ENCODE data around the gene SBF2. TPM values are rescaled to one million over a fixed set of nuclear protein-coding genes. Genes with fewer than 3 reads are reported as not detected.
"Not testable (repeated sequence)": the region's sequence is repeated elsewhere in the genome, so short reads cannot be mapped to it uniquely, and the experiment has no call there.

SBF2 gene
- total RNA-seq, 1 experiment from 2014 or later: 67.9 TPM

DNA sequence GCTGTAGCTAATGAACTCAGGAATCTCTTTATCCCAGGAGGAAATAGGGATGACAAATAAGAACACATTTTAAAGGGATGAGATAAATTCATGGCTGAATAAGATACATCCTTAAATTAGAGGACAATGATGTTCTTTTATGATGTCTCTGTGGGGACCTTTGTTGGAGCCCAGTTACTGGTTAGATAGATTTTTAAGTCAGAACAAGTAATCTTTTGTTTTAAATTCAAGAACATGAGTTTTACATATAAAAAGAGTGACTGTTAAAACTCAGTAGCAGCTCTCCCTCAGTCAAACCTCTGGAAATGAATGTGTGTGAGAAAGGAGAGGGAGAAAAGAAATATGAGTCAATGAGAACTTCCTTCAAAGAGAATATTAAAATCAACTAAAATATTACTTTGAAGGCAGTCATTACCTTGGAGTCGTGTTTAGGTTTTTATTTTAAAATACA lies 388.5 kb downstream of the SBF2 start:
- no peak for DNase-seq (ENCODE audit: low spot score)

DNA sequence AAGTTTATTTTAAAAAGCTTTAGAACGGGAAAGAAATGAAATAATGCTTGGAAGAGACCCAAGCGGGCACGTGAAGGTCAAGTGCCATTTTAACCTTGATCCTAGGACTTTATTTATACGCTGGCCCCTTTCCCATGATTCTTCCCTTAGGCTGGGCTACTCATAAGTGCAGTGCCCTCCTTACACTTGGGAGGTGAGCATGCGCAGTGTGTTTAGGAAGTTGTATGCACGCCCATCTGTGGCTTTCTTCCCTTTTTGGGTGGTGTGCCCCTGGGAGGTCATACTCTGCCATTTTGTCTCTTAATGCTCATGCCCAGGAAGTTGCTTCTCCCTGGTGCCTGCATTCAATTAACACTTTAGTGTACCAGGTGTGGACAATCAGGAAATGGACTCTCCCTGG lies 390.4 kb downstream of the SBF2 start:
- DNase-seq (ENCODE audit: low spot score): no peak
- in situ Hi-C loops (cut with HindIII; ENCODE audit: low sequenced_read_pairs): no loop called here

More for the DNA sequence above, 388.5 kb downstream of the SBF2 start:
- in situ Hi-C loops (cut with HindIII; ENCODE audit: low sequenced_read_pairs): no loop called here

DNA sequence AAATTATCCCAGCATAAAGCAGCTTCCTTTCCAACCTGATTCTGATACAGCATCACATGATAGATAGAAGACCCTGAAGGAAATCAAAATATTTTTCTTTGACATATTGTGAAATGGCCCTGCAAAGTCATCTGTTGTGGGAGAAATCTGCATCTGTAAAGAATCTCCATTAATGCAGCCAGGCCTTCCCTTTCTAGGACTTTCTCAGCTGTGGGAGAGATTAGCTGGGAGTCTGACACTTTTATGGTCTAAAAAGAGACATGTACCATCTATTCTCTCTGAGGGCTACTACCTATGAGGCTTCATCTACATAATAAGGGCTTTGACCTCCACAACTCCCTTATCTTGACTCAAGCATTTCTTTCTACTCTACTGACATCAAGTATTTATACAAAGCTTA lies 392.1 kb downstream of the SBF2 start:
- DNase-seq (ENCODE audit: low spot score): no peak
- in situ Hi-C loops (cut with HindIII; ENCODE audit: low sequenced_read_pairs): no loop called here

DNA sequence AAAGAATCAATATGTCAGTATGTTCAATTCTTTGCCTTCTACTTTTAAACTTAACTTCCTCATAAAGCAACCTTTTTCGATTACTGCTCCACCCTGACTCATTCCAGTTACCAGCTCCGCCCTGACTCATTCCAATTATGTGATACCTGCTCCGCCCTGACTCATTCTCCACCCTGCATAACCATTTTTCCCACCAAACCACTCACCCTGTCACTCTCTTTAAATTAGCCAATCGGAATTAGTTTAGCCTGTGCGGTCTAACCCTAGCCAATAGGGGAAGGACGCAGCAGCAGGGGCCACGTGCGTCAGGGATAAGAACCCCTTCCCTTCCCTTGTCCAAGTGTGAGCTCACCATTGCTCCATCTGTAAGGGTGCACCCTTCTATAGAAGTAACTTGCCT lies 393.8 kb downstream of the SBF2 start:
- DNase-seq (ENCODE audit: low spot score); in situ Hi-C loops (cut with HindIII; ENCODE audit: low sequenced_read_pairs): not testable (repeated sequence)

DNA sequence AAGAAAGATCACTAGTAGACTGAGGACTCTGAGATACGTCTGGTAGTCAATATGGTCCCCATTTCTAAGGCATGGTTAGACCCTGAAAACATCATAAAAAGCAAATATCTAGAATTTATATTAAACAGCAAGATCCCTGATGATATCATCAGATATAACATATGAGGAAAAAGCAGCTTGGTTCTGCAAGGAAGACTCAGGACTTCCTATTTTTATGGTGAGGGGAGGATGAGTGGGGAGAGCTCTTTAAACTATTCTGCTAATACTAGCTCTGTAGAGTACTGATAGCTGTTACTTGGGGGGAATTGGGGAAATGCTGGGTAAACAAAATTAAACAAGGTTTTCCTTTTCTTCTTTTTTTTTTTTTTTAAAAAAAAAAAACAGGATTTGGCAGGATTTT lies 394.3 kb downstream of the SBF2 start:
- in situ Hi-C loops (cut with HindIII; ENCODE audit: low sequenced_read_pairs): no loop called here
- no peak for DNase-seq (ENCODE audit: low spot score)

DNA sequence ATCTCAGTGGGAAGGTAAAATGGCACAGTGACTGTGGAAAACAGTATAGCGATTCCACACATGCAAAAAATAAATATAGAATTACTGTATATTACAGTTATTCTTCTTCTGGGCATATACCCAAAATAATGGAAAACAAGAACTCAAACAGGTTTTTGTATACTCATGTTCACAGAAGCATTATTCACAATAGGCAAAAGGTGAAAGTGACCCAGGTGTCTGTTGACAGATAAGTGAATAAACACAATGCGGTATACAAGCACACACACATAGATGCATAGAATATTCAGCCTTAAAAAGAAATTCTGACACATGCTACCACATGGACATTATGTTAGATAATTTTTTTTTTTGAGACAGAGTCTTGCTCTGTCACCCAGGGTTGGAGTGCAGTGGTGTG lies 397.1 kb downstream of the SBF2 start:
- in situ Hi-C loops (cut with HindIII; ENCODE audit: low sequenced_read_pairs): no loop called here

DNA sequence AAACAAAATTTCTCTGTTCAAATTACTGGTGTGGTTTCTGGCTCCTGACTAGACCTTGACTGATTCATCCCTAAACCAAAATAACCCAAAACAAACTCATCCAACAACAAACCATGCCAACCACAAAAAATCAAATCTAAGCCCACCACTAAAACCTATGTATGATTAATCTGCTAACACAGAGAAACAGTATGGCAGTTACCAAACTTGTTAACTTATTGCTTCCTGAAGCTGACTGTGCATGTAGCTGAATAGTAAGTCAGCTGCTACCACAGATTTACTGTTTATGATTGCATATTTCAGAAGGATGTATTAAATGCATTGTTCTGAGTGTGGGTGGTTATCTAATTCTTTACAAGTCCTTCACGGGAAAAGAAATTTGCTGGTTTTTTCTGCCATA lies 399.0 kb downstream of the SBF2 start:
- no peak for DNase-seq (ENCODE audit: low spot score)
- in situ Hi-C loops (cut with HindIII; ENCODE audit: low sequenced_read_pairs): no loop called here

More for the DNA sequence above, 397.1 kb downstream of the SBF2 start:
- DNase-seq (ENCODE audit: low spot score): no peak

DNA sequence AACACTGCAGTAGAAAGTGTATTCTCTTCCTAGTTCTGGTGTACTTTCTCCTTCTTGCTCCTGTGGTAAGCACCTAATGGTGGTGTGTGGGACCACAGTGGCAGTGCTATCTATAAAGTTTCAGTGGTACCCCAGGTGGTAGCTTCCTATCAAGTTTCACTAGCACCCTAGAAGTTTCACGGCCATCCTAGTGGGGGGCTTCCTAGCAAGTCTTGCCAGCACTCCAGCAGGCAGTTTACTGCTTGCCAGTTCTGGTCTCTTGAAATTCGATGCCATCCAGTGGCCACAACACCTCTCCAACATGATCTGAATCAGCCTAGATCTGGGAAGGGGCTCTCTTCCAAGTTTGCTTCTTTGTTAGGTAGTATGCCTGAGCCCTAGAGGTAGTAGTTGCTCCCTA lies 400.5 kb downstream of the SBF2 start:
- no peak for DNase-seq (ENCODE audit: low spot score)
- in situ Hi-C loops (cut with HindIII; ENCODE audit: low sequenced_read_pairs): no loop called here

DNA sequence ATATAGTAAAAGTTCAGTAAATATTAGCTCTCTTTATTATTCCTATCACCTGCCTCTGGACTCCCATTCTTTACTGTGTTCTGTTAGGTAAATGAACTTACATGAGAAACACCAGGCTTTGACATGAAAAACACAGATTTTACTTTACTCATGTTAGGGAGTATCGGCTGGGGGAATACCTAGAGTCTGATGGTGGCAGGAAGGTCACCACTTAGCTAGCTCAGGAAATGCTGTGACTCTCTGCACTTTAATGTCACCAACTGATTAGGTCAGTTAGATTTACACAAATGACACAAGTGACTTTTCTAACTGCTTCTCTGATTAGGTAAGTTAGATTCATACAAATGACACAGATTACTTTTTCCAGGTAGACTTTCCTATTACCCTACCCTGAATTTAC lies 405.1 kb downstream of the SBF2 start:
- in situ Hi-C loops (cut with HindIII; ENCODE audit: low sequenced_read_pairs): no loop called here
- DNase-seq (ENCODE audit: low spot score): no peak

DNA sequence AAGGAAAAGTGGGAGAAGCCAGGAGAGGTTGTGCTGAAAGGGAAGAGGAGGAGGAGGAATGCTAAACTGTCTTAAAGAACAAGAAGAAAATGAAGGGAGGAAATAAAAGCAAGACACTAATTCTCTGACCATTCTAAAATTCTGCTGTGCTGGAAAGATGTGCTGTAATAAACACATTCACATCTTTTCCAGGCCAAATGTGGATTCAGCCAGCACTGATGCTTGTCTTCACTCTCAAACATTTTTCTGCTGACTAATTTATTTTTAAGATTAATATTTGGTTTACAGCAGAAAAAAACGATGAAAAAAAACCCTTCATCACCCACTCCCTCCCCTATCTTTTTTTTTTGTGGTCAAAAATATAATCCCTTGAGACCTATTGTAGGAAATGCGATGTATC lies 406.5 kb downstream of the SBF2 start:
- in situ Hi-C loops (cut with HindIII; ENCODE audit: low sequenced_read_pairs): no loop called here
- DNase-seq (ENCODE audit: low spot score): no peak

DNA sequence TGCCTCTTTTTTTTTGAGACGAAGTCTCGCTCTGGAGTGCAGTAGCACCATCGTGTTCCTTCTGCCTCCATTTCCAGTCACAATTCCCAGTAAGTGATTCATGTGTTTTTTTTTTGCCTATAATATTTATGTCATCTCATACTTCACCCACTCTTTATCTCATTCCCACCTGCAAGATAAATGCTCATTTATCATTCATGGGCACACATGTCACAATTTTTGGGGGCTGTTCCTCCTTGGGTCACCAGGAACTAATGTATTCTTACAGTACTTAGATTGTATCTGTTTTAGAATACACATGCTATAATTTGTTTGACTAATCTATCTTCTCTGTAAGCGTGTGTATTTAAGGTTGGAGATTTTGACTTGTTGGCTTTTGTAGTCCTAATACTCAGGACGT lies 407.4 kb downstream of the SBF2 start:
- in situ Hi-C loops (cut with HindIII; ENCODE audit: low sequenced_read_pairs): no loop called here
- no peak for DNase-seq (ENCODE audit: low spot score)

DNA sequence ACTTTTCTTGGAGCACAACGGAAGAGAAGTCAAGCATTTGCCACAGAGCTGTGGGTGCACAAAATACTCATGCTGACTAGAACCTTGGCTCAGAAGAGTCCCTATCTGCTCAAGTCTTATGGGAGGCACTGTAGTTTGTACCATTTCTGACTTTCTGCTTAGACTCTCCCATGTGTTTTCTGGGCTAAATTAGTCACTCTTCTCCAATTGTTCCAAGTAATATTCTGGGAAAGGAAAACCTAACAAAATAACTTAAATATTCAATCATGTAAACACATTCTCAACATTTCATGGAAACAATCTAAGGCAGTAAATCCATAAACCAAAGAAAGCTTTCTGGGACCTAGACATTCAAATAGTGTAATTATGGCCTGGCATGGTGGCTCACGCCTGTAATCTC lies 409.4 kb downstream of the SBF2 start:
- DNase-seq (ENCODE audit: low spot score): no peak
- in situ Hi-C loops (cut with HindIII; ENCODE audit: low sequenced_read_pairs): no loop called here

DNA sequence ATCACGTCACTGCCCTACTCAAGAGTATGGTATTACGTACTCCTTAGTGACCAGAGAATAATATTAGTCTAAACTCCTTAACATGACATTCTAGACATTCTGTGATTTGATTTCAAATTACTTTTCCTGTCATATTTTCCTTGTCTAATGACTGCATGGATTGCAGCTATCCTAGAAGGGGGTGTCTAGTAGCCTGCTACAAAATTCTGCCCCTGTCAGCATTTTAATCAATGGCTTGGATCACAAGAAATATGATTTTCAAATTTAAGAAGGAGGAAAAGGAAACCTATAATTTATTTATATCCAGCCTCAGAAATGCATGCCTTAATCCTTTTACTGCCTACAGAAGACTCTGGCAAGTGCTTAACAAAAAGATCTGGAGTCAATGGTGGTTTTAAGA lies 413.4 kb downstream of the SBF2 start:
- no peak for DNase-seq (ENCODE audit: low spot score)
- in situ Hi-C loops (cut with HindIII; ENCODE audit: low sequenced_read_pairs): no loop called here

DNA sequence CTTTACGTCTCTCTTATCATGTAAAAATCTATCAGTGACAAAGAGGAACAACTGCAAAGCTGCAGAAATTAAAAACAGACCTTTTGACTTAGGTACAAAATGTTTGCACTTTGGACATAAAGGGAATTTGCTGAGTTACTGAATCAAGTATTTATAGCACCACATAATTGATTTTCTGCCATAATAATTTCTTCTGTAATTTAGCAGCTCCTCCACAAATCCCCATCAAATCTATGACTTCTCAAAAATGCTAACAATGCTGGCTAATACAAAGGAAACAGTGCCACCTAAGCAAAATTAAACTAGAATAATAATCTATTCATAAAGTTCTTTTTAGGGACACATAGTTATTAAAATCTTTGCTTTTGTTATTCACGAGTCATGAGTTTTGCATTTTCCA lies 415.1 kb downstream of the SBF2 start:
- no peak for DNase-seq (ENCODE audit: low spot score)
- in situ Hi-C loops (cut with HindIII; ENCODE audit: low sequenced_read_pairs): no loop called here

DNA sequence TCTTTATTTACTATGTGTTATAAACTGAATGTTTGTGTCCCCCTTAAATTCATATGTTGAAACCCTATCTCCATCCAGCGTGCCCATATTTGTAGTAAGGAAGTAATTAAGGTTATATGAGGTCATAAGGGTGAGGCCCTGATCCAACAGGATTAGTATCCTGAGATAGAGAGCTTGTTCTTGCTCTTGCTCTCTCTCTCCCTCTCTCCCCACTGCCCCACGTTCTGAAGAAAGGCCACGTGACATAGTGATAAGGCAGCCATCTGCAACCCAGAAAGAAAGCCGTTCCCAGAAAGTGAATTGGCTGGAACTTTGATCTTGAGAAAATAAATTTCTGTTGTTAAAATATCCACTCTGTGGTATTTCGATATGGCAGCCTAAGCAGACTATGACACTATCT lies 417.7 kb downstream of the SBF2 start:
- in situ Hi-C loops (cut with HindIII; ENCODE audit: low sequenced_read_pairs): no loop called here
- no peak for DNase-seq (ENCODE audit: low spot score)

DNA sequence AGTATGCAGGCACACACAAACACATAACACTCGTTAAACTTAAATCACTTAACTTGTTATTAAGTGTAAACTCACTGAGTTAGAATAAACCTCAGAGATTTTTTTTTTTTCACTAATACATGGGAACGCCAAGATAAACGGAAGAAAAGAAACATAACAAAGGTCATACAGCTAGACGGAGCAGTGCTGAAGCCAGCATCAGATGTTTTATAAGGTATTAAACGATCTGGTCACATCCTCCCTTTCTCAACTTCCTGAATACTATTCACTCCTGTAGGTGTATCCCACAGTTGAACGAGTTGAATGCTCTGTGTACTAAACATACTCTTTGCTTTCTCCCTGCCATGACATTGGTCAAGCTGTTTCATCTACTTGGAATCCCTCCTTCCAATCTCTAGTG lies 418.2 kb downstream of the SBF2 start:
- no peak for DNase-seq (ENCODE audit: low spot score)
- in situ Hi-C loops (cut with HindIII; ENCODE audit: low sequenced_read_pairs): no loop called here

DNA sequence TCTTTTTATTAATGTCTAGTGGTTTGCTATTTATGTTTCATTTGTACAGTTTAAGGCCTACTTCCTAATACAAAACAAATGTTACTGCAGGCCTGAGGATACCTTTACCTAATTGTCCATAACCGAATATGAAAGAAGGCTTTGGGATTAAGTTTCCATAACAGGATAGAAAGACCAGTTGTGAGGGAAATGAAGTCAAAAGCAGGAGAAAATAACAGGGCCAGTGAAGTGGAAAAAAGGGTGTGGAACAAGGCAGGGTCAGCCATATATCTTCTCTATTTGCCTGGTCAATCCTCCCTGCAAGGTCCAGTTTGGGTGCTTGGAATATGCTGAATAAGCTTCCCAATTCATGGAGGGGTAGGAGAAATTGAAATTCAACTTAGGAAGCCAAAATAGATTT lies 418.6 kb downstream of the SBF2 start:
- DNase-seq (ENCODE audit: low spot score): no peak
- in situ Hi-C loops (cut with HindIII; ENCODE audit: low sequenced_read_pairs): no loop called here

DNA sequence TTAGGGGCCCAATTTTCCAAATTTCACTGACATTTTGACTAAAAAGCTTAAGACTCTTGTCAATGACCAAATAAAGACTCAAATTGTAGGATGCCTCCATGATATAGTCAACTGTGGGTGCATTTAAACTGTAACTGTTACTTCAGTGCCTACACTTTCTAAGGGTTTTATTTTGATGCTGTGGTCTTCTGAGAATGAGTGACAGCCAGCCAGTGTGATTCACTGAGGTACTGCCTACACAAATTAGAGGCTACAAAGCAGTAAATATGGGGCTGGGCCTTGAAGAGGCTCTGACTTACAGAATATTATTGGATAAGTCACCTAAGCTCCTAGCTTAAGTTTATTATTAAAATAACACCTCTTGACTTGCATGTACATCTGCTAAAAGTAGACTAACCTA lies 419.6 kb downstream of the SBF2 start:
- in situ Hi-C loops (cut with HindIII; ENCODE audit: low sequenced_read_pairs): no loop called here

DNA sequence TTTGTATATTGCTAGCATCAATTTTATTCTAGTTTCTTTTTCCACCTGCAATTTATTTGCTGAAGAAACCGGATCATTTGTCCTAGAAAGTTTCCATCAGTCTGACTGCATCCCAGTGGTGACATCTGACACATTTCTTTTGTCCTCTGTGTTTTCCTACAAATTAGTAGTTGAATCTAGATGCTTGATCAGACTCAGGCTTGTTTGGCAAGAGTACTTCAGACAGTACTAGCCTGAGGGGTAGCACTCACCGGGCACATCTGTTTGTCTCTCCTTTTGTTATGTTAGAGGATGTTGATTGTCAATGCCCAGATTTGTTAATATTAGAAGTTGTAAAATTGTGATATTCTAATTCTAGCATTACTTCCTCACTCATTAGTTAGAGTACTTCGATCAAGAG lies 425.4 kb downstream of the SBF2 start:
- DNase-seq (ENCODE audit: low spot score): no peak
- in situ Hi-C loops (cut with HindIII; ENCODE audit: low sequenced_read_pairs): no loop called here

More for the DNA sequence above, 419.6 kb downstream of the SBF2 start:
- DNase-seq (ENCODE audit: low spot score): no peak

DNA sequence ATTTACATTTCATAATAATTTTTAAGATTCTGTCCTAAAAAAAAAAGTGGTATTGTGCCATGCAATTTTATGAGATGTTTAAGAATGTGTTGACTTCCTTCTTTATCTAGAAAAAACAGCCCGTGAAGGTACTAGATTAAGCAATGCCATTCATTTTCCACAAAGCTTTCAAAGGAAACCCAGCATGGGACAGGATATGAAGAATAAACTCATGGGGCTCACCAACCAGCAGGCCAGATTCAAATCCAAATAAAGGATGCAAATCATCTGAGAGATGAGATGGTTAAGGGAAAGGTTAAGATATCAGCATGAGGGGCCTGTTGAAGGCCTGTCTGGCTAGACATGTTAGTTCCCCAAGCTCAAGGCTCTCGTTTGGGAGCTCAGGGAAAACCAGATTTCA lies 431.0 kb downstream of the SBF2 start:
- peak; percentile 19 for DNase-seq (ENCODE audit: low spot score)
- in situ Hi-C loops (cut with HindIII; ENCODE audit: low sequenced_read_pairs): no loop called here

DNA sequence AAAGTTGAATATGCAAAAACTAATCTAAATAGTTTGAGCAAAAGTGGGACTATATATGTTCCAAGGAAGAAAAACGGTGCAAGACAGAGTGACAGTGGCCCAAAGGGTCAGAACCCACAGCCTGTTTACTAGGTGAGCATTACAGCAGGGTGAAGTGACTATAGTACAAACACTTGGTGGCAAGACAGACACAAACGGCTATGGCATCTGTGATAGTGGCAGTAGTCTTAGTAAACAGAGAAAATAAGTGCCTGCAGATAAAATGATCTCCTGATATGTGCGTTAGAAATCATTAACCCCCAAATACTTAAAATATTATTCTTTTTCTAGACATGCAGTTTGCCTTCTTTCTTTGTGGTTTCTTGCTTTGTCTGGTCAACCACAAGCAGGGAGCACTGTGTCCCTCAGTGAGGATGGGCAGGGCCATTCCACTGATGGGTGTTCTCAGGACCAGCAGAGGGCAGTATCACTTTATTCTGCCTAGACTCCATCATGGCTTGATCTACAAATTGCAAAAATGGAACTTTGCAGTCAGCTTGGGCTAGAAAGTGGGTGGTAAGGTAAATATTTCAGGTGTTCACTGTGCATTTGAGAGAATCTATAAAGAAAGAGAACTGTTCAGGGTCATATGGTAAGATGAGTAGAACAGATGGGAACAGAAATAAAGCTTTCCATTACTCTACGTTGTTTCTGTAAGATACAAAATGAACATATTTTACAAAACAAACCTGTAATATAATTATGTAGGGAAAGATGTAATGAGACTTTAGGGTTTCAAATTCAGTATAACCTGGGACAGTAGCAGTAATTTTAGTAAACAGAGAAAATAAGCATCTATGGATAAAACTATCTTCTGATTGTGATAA lies 431.9 kb downstream of the SBF2 start:
- peak; percentile 64 for DNase-seq (ENCODE audit: low spot score)
- in situ Hi-C loops (cut with HindIII; ENCODE audit: low sequenced_read_pairs): no loop called here
